GM23248 (cell line): ENCODE measurements around the gene C2CD4A. TPM values are rescaled to one million over a fixed set of nuclear protein-coding genes. Genes with fewer than 3 reads are reported as not detected.

ENCODE experiments used
- DNase-seq: peaks from one replicate; pipeline ENCODE4 v3.0.0-alpha.2; 2015
- H2AFZ ChIP-seq: fragments of 200-600 bp; sonication (generic); 2 replicates; pipeline ENCODE4 v1.6.1; 2016; ENCODE audit warnings: antibody characterized with exemption
- H3F3A ChIP-seq: fragments of 200-600 bp; sonication (generic); 2 replicates; pipeline ENCODE4 v1.6.1; 2016; ENCODE audit warnings: mild to moderate bottlenecking, antibody characterized with exemption, mixed run types; ENCODE audit not compliant: insufficient read depth
- H3K27ac ChIP-seq: fragments of 200-600 bp; sonication (generic); 2 replicates; pipeline ENCODE4 v1.5.1; 2016; ENCODE audit warnings: mild to moderate bottlenecking
- H3K27me3 ChIP-seq: fragments of 200-600 bp; sonication (generic); replicated peaks from 2 replicates; pipeline ENCODE4 v1.6.1; 2016; ENCODE audit warnings: mild to moderate bottlenecking; ENCODE audit not compliant: insufficient read depth
- H3K36me3 ChIP-seq: fragments of 200-600 bp; sonication (generic); 2 replicates; pipeline ENCODE4 v1.6.1; 2016; ENCODE audit warnings: low read depth, mild to moderate bottlenecking
- H3K4me1 ChIP-seq: fragments of 200-600 bp; sonication (generic); 2 replicates; pipeline ENCODE4 v1.6.1; 2016; ENCODE audit warnings: mild to moderate bottlenecking; ENCODE audit not compliant: insufficient read depth
- H3K4me2 ChIP-seq: fragments of 200-600 bp; sonication (generic); one replicate; pipeline ENCODE4 v1.6.1; 2016; ENCODE audit warnings: mild to moderate bottlenecking; ENCODE audit not compliant: unreplicated experiment
- H3K4me3 ChIP-seq: fragments of 200-600 bp; sonication (generic); 2 replicates; pipeline ENCODE4 v1.5.1; 2016; ENCODE audit warnings: mild to moderate bottlenecking
- H3K79me2 ChIP-seq: fragments of 200-600 bp; sonication (generic); 2 replicates; pipeline ENCODE4 v1.6.1; 2016; ENCODE audit warnings: mild to moderate bottlenecking; ENCODE audit not compliant: insufficient read depth
- H3K9ac ChIP-seq: fragments of 200-600 bp; sonication (generic); 2 replicates; pipeline ENCODE4 v1.6.1; 2016; ENCODE audit warnings: mild to moderate bottlenecking
- H3K9me2 ChIP-seq: fragments of 200-600 bp; sonication (generic); 2 replicates; pipeline ENCODE4 v1.6.1; 2016; ENCODE audit warnings: mixed run types, mild to moderate bottlenecking, moderate library complexity; ENCODE audit not compliant: insufficient read depth
- H3K9me3 ChIP-seq: fragments of 200-600 bp; sonication (generic); one replicate; pipeline ENCODE4 v1.6.1; 2017; ENCODE audit warnings: low read depth
- H4K20me1 ChIP-seq: fragments of 200-600 bp; sonication (generic); 2 replicates; pipeline ENCODE4 v1.6.0; 2016; ENCODE audit not compliant: insufficient read depth
- EZH2 ChIP-seq: fragments of 200-600 bp; sonication (generic); IDR thresholded peaks from 2 replicates; pipeline ENCODE4 v1.6.1; 2018; ENCODE audit warnings: antibody characterized with exemption, mild to moderate bottlenecking; ENCODE audit not compliant: insufficient read depth, poor library complexity, severe bottlenecking
- EZH2phosphoT487 ChIP-seq: fragments of 200-600 bp; sonication (generic); IDR thresholded peaks from 2 replicates; pipeline ENCODE4 v1.6.1; 2018; ENCODE audit warnings: antibody characterized with exemption, moderate library complexity, mild to moderate bottlenecking, low read depth; ENCODE audit not compliant: insufficient read depth
- WGBS, 2 experiments: methylation state at CpG; one replicate each; pipeline ENCODE4 v1.1.6; 2015 to 2017; ENCODE audit warnings: low lambda C conversion rate in 2 of 2, low coverage in 1 of 2; ENCODE audit errors: missing lambda C conversion rate in 2 of 2; 5-methylcytosine and 5-hydroxymethylcytosine counted together
- in situ Hi-C: fragments of 300-500 bp; cut with MboI; formaldehyde crosslinking; loops from 2 replicates; pipeline ENCODE4 v1.15.0; 2020
- polyA plus RNA-seq: library from polyadenylated mRNA; unstranded; fragments of >200 nt; fragmentation: Nextera tagmentation; extraction: Ambion mirVana; gene quantifications from 2 replicates; pipeline ENCODE4 v1.2.1, GENCODE V29; 2016
- total RNA-seq: library from RNA; depleted of rRNA; stranded (reverse); fragments of >200 nt; shearing (Covaris generic); gene quantifications from 2 replicates; pipeline ENCODE4 v1.2.3, GENCODE V29; 2014

Gene C2CD4A
- total and polyA plus RNA-seq, 2 experiments from 2014 or later = not detected

GRCh38 chr15:62075595-62076277 lies 9.0 kb downstream of the C2CD4A start:
- DNase-seq = peak; percentile 45
- H3K9me2 ChIP-seq = no peaks in the 10 kb centered on the region
- H2AFZ ChIP-seq = no peak overlapping the region
- no peaks in the 10 kb centered on the region for H3K79me2 ChIP-seq
- H3K4me2 ChIP-seq = no peak overlapping the region
- WGBS, 2 experiments = 66 to 78% methylated on average over 8 to 9 of the region's 9 CpGs
- no peak overlapping the region for H3K4me3 ChIP-seq
- H4K20me1 ChIP-seq = no peaks in the 10 kb centered on the region
- TF ChIP-seq EZH2phosphoT487 (no peak), EZH2 (no peak)
- in situ Hi-C loops = no loop called here
- H3K27me3 ChIP-seq = no peaks in the 10 kb centered on the region
- H3K9ac ChIP-seq = no peak overlapping the region
- no peaks in the 10 kb centered on the region for H3K4me1 ChIP-seq
- H3K36me3 ChIP-seq = no peaks in the 10 kb centered on the region
- H3K27ac ChIP-seq = no peak overlapping the region
- no peaks in the 10 kb centered on the region for H3F3A ChIP-seq
- no peaks in the 10 kb centered on the region for H3K9me3 ChIP-seq

GRCh38 chr15:62079594-62079993 lies 12.8 kb downstream of the C2CD4A start:
- Histone ChIP-seq H4K20me1 (no peaks in the 10 kb centered on the region), H3K27me3 (no peaks in the 10 kb centered on the region), H3K4me3 (no peak overlapping the region), H3K4me1 (no peaks in the 10 kb centered on the region), H3K4me2 (no peak overlapping the region), H3K9me3 (no peaks in the 10 kb centered on the region), H3K9ac (no peak overlapping the region), H3K27ac (no peak overlapping the region), H2AFZ (no peak overlapping the region), H3K36me3 (no peaks in the 10 kb centered on the region), H3K79me2 (no peaks in the 10 kb centered on the region), H3K9me2 (no peaks in the 10 kb centered on the region), H3F3A (no peaks in the 10 kb centered on the region)
- in situ Hi-C loops = no loop called here
- DNase-seq = no peak
- no peak for TF ChIP-seq EZH2
- no peak for TF ChIP-seq EZH2phosphoT487
- WGBS, 2 experiments = 72 to 75% methylated on average over 4 of the region's 4 CpGs

DNA sequence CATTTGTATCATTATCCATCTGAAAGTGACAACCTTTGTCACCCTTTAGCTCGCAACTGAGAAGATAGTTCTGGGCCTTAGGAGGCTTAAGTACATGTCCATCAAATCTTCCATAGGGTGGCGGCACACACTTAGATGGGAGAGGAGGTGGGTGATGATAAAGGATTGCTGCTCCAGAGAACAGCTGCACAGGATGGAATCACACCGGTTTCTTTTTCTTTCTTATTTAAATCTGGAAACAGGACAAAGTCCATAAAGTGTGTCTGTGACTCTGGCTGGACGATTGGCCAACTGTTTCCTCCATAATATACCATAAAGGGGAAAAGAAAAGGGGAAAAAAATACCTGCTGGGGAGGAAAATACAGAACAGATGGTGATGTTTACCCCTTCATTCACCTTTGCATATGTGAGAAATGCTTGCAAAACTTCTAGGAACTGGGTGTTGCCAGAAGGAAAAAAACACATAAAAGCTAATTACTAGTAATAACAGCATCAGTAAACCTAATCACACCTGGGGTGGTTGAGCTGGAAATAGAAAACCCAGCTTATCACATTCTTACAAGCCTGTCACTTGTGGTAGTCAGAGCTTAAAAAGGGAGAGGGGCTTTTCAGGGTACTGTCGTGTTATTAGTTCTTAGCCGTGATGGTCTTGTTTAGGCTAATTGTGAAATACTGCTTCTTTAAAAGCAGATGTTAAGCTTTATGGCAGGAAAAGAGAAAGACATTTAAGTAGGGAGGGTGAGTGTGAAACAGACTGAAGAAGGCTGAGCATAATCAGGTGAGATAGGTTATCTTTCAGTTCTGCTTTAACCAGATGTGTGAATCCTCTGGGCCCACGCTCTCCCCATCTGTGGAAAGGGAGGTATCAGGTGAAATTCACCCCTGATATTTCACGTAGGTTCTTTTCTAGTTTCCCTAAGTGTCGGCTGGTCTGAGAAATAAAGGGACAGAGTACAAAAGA lies 16.7 kb downstream of the C2CD4A start:
- Histone ChIP-seq H2AFZ (no peak overlapping the region), H3K79me2 (no peaks in the 10 kb centered on the region), H4K20me1 (no peaks in the 10 kb centered on the region), H3K9ac (no peak overlapping the region), H3K9me2 (no peaks in the 10 kb centered on the region), H3K9me3 (no peaks in the 10 kb centered on the region), H3K27ac (no peak overlapping the region), H3K36me3 (no peaks in the 10 kb centered on the region), H3K4me2 (no peak overlapping the region), H3F3A (no peaks in the 10 kb centered on the region), H3K4me3 (no peak overlapping the region), H3K27me3 (no peaks in the 10 kb centered on the region), H3K4me1 (peaks cover 10% of the 10 kb centered on the region; the same call in 1 of the 2 replicates)
- in situ Hi-C loops = no loop called here
- 68 to 71% methylated on average over 9 of the region's 9 CpGs for WGBS, 2 experiments
- no peak for DNase-seq
- TF ChIP-seq EZH2 = no peak
- no peak for TF ChIP-seq EZH2phosphoT487

DNA sequence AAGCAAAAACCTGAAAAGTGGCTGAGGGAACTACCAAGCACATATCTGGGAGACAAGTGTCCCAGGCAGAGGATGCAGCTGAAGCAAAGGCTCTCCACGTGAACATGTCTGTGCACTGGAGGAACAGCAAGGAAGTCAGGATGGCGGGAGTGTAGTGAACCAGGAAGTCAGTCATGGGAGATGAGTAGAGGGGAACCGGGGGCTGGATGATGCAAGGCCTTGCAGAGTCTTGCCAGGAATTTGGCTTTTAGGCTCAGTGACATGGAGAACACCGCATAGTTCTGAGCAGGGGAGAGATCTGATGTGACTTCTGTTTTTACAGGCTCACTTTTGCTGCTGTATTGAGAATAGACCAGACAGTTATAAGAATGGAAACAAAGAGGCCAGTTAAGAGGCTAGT lies 19.0 kb downstream of the C2CD4A start:
- TF ChIP-seq EZH2phosphoT487 (no peak), EZH2 (no peak)
- in situ Hi-C loops = no loop called here

More for the DNA sequence above, 19.0 kb downstream of the C2CD4A start:
- H3K9ac ChIP-seq = no peak overlapping the region
- H3K4me1 ChIP-seq = peaks cover 10% of the 10 kb centered on the region; the same call in 1 of the 2 replicates
- H4K20me1 ChIP-seq = no peaks in the 10 kb centered on the region
- DNase-seq = no peak
- no peaks in the 10 kb centered on the region for H3K36me3 ChIP-seq
- no peaks in the 10 kb centered on the region for H3K27me3 ChIP-seq
- H3K9me2 ChIP-seq = no peaks in the 10 kb centered on the region
- no peak overlapping the region for H3K4me2 ChIP-seq
- no peaks in the 10 kb centered on the region for H3K9me3 ChIP-seq
- H3K4me3 ChIP-seq = no peak overlapping the region
- peak overlapping the region; percentile 29; the same call in 1 of the 2 replicates for H2AFZ ChIP-seq
- no peak overlapping the region for H3K27ac ChIP-seq
- H3F3A ChIP-seq = no peaks in the 10 kb centered on the region
- 63 to 64% methylated on average over 4 of the region's 4 CpGs for WGBS, 2 experiments
- H3K79me2 ChIP-seq = no peaks in the 10 kb centered on the region
